H1 (cell line): Measurements from ENCODE around the gene TNNI3.

Experiments
- NRF1 ChIP-seq: IDR thresholded peaks from 2 replicates; pipeline ENCODE4 v1.6.1; 2011; ENCODE audit warnings: mild to moderate bottlenecking, low read depth, low read length, improper control_type of control experiment
- POLR2AphosphoS5 ChIP-seq: IDR thresholded peaks from 2 replicates; pipeline ENCODE4 v1.6.1; 2011; ENCODE audit warnings: low read depth, low read length
- TF ChIP-seq, protein P1 (sequence below), 3 experiments: IDR thresholded peaks; 1 replicate in 2 of 3; 2 replicates in 1 of 3; pipeline versions ENCODE4 v1.5.1 to v1.6.1; 2011; ENCODE audit warnings: low read length in 3 of 3, mild to moderate bottlenecking in 3 of 3, inconsistent platforms in 2 of 3, low read depth in 1 of 3, moderate library complexity in 1 of 3; ENCODE audit not compliant: insufficient read depth in 1 of 3; ENCODE audit errors: control extremely low read depth in 1 of 3
- TF ChIP-seq, protein P2 (sequence below): IDR thresholded peaks from 2 replicates; pipeline ENCODE4 v1.6.1; 2011; ENCODE audit warnings: low read depth, mild to moderate bottlenecking, low read length; ENCODE audit not compliant: insufficient read depth

DNA sequence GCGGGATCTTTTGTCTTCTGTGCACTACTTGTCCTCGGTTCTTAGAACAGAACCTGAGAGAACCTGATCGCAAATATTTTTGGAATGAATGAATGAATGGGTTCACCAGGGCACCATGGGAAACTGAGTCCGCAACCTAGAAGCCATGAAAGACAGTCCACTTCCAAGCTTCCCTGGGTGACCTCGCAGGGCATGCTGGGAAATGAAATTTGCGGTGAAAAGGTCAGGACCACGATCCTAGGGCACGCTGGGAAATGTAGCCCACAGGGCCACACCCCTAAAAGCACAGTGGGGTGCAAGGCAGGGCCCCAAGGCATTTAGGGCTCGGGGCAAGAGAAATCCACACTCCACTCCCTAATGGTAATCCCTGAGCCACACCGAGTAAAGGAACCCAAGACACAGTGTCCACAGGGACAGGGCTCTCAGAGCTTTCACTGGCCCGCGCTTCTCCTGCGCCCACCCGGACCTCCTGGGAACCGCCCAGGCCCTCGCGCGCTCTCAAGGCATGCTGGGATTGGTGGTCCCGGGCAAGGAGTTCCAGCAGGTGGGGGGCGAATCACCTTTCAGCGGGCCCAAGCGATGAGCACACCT, 39.0 kb downstream of the TNNI3 start:
- TF ChIP-seq NRF1, result no peak
- TF ChIP-seq, protein P1, sequence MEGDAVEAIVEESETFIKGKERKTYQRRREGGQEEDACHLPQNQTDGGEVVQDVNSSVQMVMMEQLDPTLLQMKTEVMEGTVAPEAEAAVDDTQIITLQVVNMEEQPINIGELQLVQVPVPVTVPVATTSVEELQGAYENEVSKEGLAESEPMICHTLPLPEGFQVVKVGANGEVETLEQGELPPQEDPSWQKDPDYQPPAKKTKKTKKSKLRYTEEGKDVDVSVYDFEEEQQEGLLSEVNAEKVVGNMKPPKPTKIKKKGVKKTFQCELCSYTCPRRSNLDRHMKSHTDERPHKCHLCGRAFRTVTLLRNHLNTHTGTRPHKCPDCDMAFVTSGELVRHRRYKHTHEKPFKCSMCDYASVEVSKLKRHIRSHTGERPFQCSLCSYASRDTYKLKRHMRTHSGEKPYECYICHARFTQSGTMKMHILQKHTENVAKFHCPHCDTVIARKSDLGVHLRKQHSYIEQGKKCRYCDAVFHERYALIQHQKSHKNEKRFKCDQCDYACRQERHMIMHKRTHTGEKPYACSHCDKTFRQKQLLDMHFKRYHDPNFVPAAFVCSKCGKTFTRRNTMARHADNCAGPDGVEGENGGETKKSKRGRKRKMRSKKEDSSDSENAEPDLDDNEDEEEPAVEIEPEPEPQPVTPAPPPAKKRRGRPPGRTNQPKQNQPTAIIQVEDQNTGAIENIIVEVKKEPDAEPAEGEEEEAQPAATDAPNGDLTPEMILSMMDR (IDR thresholded peaks at IDR 0.05; ENCODE audit: control extremely low read depth in 1 of 3, insufficient read depth in 1 of 3, low read depth in 1 of 3, low read length in 3 of 3), result no peak
- TF ChIP-seq, protein P2, sequence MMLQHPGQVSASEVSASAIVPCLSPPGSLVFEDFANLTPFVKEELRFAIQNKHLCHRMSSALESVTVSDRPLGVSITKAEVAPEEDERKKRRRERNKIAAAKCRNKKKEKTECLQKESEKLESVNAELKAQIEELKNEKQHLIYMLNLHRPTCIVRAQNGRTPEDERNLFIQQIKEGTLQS, result no peak
- no peak; the same call in 1 of the 2 replicates for TF ChIP-seq POLR2AphosphoS5
